NB4 (cell line): ENCODE data around the gene SYTL3.

Experiments
- MYC ChIP-seq: IDR thresholded peaks from 2 replicates; pipeline ENCODE4 v1.6.1; 2011; ENCODE audit warnings: low read depth, low read length
- POLR2A ChIP-seq: IDR thresholded peaks from 2 replicates; pipeline ENCODE4 v1.6.1; 2011; ENCODE audit warnings: mild to moderate bottlenecking; ENCODE audit not compliant: insufficient read length; ENCODE audit errors: extremely low read depth
- TF ChIP-seq, protein P1 (sequence below): IDR thresholded peaks from one replicate; pipeline ENCODE4 v1.5.1; 2012; ENCODE audit warnings: low read depth, low read length
- TF ChIP-seq, protein P2 (sequence below): IDR thresholded peaks from 2 replicates; pipeline ENCODE4 v1.6.1; 2011; ENCODE audit warnings: low read depth, low read length

DNA sequence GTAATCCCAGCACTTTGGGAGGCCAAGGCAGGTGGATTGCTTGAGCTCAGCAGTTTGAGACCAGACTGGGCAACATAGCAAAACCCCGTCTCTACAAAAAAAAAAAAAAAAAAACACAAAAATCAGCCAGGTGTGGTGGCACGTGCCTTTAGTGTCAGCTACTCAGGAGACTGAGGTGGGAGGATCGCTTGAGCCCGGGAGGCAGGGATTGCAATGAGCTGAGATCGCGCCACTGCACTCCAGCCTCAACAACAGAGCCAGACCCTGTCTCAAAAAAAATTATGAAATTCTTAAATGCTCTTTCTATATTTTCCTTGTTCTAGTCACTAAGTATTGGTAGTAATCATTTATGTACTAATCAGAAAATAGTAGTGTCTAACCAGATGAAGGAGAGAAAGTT, 30.6 kb downstream of the SYTL3 start:
- TF ChIP-seq, protein P1, sequence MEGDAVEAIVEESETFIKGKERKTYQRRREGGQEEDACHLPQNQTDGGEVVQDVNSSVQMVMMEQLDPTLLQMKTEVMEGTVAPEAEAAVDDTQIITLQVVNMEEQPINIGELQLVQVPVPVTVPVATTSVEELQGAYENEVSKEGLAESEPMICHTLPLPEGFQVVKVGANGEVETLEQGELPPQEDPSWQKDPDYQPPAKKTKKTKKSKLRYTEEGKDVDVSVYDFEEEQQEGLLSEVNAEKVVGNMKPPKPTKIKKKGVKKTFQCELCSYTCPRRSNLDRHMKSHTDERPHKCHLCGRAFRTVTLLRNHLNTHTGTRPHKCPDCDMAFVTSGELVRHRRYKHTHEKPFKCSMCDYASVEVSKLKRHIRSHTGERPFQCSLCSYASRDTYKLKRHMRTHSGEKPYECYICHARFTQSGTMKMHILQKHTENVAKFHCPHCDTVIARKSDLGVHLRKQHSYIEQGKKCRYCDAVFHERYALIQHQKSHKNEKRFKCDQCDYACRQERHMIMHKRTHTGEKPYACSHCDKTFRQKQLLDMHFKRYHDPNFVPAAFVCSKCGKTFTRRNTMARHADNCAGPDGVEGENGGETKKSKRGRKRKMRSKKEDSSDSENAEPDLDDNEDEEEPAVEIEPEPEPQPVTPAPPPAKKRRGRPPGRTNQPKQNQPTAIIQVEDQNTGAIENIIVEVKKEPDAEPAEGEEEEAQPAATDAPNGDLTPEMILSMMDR: no peak
- TF ChIP-seq POLR2A (no peak), MYC (no peak)
- TF ChIP-seq, protein P2, sequence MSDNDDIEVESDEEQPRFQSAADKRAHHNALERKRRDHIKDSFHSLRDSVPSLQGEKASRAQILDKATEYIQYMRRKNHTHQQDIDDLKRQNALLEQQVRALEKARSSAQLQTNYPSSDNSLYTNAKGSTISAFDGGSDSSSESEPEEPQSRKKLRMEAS: no peak
